PC-9 (cell line): ENCODE results near the gene CAT. TPM values are rescaled to one million over a fixed set of nuclear protein-coding genes. Genes with fewer than 3 reads are reported as not detected.
A peak's percentile ranks its signal among the peaks of the same experiment; 100 is the strongest.

Source experiments
- BruUV-seq: library from RNA; stranded (reverse); fragments of 400-500 nt; replicated peaks from 2 replicates; lab custom pipeline; 2021; lab: Mats Ljungman, UMichigan
- CTCF ChIA-PET: fragments of 300-600 bp; sonication (Branson Sonifier 250); formaldehyde crosslinking; loops from one replicate; lab custom pipeline; 2022; ENCODE audit warnings: antibody characterized with exemption; lab: Charles Lee
- POLR2A ChIA-PET: fragments of 300-600 bp; sonication (Branson Sonifier 250); formaldehyde crosslinking; loops from one replicate; lab custom pipeline; 2022; ENCODE audit warnings: antibody characterized with exemption; ENCODE audit not compliant: unreplicated experiment; lab: Charles Lee
- DNase-seq, 2 experiments: peaks; one replicate each; pipeline versions ENCODE4 v3.0.0 to v3.0.0-alpha.2; 2015 to 2022; ENCODE audit warnings: mixed read lengths in 1 of 2
- H2AFZ ChIP-seq: fragments of 200-600 bp; sonication (generic); 2 replicates; pipeline ENCODE4 v1.8.1; 2017; ENCODE audit warnings: antibody characterized with exemption
- H3F3A ChIP-seq: fragments of 200-600 bp; sonication (generic); 2 replicates; pipeline ENCODE4 v1.8.1; 2017; ENCODE audit warnings: antibody characterized with exemption, mild to moderate bottlenecking, low read depth; ENCODE audit not compliant: insufficient read depth
- H3K27ac ChIP-seq: fragments of 200-600 bp; sonication (generic); 2 replicates; pipeline ENCODE4 v1.6.1; 2016; ENCODE audit warnings: mixed run types
- H3K27me3 ChIP-seq: fragments of 200-600 bp; sonication (generic); 2 replicates; pipeline ENCODE4 v1.6.1; 2016; ENCODE audit warnings: low read depth, mixed run types; ENCODE audit not compliant: insufficient read depth
- H3K36me3 ChIP-seq: fragments of 200-600 bp; sonication (generic); 2 replicates; pipeline ENCODE4 v1.6.1; 2016; ENCODE audit warnings: low read depth, mixed run types
- H3K4me1 ChIP-seq: fragments of 200-600 bp; sonication (generic); replicated peaks from 2 replicates; pipeline ENCODE4 v1.6.1; 2016; ENCODE audit warnings: mixed run types; ENCODE audit not compliant: insufficient read depth
- H3K4me2 ChIP-seq: fragments of 200-600 bp; sonication (generic); 2 replicates; pipeline ENCODE4 v1.6.1; 2017; ENCODE audit warnings: mixed run types
- H3K4me3 ChIP-seq: fragments of 200-600 bp; sonication (generic); 2 replicates; pipeline ENCODE4 v1.6.1; 2016; ENCODE audit warnings: mixed run types
- H3K79me2 ChIP-seq: fragments of 200-600 bp; sonication (generic); 2 replicates; pipeline ENCODE4 v1.6.1; 2017; ENCODE audit warnings: low read depth, mixed run types
- H3K9me2 ChIP-seq: fragments of 200-600 bp; sonication (generic); 2 replicates; pipeline ENCODE4 v1.8.1; 2017; ENCODE audit warnings: mild to moderate bottlenecking; ENCODE audit not compliant: insufficient read depth
- H3K9me3 ChIP-seq: fragments of 200-600 bp; sonication (generic); 2 replicates; pipeline ENCODE4 v1.8.1; 2016; ENCODE audit warnings: low read depth; ENCODE audit not compliant: insufficient read depth
- H4K20me1 ChIP-seq: fragments of 200-600 bp; sonication (generic); 2 replicates; pipeline ENCODE4 v1.8.1; 2017; ENCODE audit not compliant: insufficient read depth
- CTCF ChIP-seq: fragments of 200-600 bp; sonication (generic); conservative IDR thresholded peaks from 2 replicates; pipeline ENCODE4 v1.6.1; 2017; ENCODE audit warnings: mixed run types, antibody characterized with exemption, mild to moderate bottlenecking, moderate library complexity
- EZH2 ChIP-seq: fragments of 200-600 bp; sonication (generic); IDR thresholded peaks from 2 replicates; pipeline ENCODE4 v1.8.0; 2017; ENCODE audit warnings: antibody characterized with exemption, low read depth
- intact Hi-C: fragments of 100-400 bp; cut with micrococcal nuclease; formaldehyde crosslinking; loops from one replicate; pipeline ENCODE4 v1.10.0; 2022; ENCODE audit not compliant: unreplicated experiment
- total RNA-seq: library from RNA; stranded (reverse); gene quantifications from 2 replicates; pipeline ENCODE4 v1.2.3, GENCODE V29; 2021

CAT gene
- total RNA-seq, 1 experiment from 2014 or later, result 63.4 TPM

DNA sequence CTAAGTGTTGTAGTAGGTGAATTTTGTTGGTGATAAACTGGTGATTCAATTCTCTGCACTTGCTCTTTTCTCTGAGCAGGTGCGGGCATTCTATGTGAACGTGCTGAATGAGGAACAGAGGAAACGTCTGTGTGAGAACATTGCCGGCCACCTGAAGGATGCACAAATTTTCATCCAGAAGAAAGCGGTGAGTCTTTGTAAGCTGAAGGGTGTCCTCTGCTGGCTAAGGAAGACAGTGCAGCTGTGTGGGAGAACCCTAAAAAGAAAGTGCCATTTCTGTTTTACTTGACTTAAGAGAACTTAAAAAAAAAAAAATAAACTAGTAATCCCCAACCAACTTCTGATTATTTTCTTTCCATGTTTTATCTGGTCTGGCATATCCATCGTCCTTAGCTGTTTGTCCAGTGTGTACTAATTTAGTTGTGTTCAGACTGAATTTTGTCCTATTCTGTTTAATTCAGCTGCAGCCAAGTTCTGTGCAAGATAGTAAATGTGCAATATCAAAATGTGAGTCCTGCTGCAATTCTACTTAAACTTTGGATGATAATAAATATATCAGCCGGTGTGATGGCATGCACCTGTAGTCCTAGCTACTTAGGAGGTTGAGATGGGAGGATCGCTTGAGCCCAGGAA, 29.6 kb downstream of the CAT start:
- intact Hi-C loops, result loop anchor here (1.0 to 5.0 kb wide), 4 partner anchors 102 to 321 kb away; partner anchors contain the start of gene ABTB2
- Histone ChIP-seq H3K9me2 (no peaks in the 10 kb centered on the region), H3K27me3 (no peaks in the 10 kb centered on the region), H3K9me3 (peaks cover 15% of the 10 kb centered on the region), H3K79me2 (no peaks in the 10 kb centered on the region), H3K27ac (no peak overlapping the region), H3K4me3 (no peak overlapping the region), H3K4me2 (no peak overlapping the region), H2AFZ (no peak overlapping the region), H4K20me1 (no peaks in the 10 kb centered on the region), H3K36me3 (peaks cover 34% of the 10 kb centered on the region), H3F3A (peaks cover 15% of the 10 kb centered on the region), H3K4me1 (no peaks in the 10 kb centered on the region)
- peak; percentile 46 to 55 for DNase-seq
- ChIA-PET POLR2A (interaction anchor here (0.6 to 0.7 kb wide), 3 partner anchors 102 to 381 kb away, joined by 6 to 10 read pairs (median 7); no protein-coding TSS in a partner anchor), CTCF (interaction anchor here (0.8 to 2.5 kb wide), 6 partner anchors 20 to 165 kb away, joined by 3 to 23 read pairs (median 8); no protein-coding TSS in a partner anchor)
- TF ChIP-seq CTCF, result peak; percentile 91
- no peak for TF ChIP-seq EZH2
- no TSS peak for BruUV-seq

DNA sequence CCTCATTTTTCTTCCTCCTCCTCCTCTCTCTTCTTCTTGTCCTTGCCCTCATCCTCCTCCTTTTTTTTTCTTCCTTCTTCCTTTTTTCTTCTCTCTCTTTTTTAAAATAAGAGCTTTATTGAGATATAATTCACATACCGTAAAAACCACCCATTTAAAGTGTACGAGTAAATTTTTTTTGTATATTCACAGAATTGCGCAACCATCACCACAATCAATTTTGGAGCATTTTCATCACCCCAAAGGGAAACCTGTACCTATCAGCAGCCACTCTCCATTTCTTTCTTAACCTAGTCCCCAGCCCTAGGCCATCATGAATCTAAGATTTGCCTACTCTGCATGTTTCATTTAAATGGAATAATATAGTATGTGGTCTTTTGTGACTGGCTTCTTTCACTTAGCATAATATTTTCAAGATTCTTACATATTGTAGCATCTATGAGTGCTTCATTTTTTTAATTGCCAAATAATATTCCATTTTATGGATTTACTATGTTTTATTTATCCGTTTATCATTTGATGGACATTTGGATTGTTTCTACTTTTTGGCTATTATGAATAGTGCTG, 35.0 kb downstream of the CAT start:
- Histone ChIP-seq H2AFZ (no peak overlapping the region), H3K9me3 (no peaks in the 10 kb centered on the region), H3K36me3 (peaks cover 8% of the 10 kb centered on the region; the same call in 1 of the 2 replicates), H3K4me2 (no peak overlapping the region), H3K4me1 (peaks cover 6% of the 10 kb centered on the region; the same call in 1 of the 2 replicates), H3K27ac (no peak overlapping the region), H3K27me3 (no peaks in the 10 kb centered on the region), H3K79me2 (no peaks in the 10 kb centered on the region), H3K9me2 (no peaks in the 10 kb centered on the region), H4K20me1 (no peaks in the 10 kb centered on the region), H3F3A (peaks cover 18% of the 10 kb centered on the region), H3K4me3 (no peak overlapping the region)
- BruUV-seq, result no TSS peak
- intact Hi-C loops, result no loop called here
- no peak for DNase-seq
- TF ChIP-seq CTCF (no peak), EZH2 (no peak)
- CTCF ChIA-PET, result no interaction called here
- POLR2A ChIA-PET, result interaction anchor here (0.6 kb wide), 1 partner anchor 171 kb away, joined by 3 read pairs; no protein-coding TSS in a partner anchor

DNA sequence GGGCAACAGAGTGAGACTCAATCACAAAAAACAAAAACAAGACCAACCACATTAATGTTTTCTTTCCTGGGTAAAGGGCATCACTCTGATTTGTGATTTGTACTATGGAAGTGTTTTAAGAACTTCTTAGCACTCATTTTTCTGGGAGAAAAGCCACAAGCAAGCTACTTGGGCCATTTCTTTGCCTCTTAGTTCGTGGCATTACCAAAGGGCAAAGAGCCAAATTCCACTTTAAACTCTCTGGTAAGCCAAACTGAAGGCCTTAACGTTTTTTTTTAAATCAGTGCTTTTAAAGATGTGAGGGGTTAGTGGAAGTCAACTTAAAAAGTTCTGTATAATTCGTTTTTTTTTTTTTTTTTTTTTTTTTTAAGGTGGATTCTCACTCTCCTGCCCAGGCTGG, 36.9 kb downstream of the CAT start:
- no TSS peak for BruUV-seq
- Histone ChIP-seq H3K27me3 (no peaks in the 10 kb centered on the region), H2AFZ (no peak overlapping the region), H4K20me1 (no peaks in the 10 kb centered on the region), H3K4me3 (no peak overlapping the region), H3F3A (peaks cover 18% of the 10 kb centered on the region), H3K9me3 (no peaks in the 10 kb centered on the region), H3K4me2 (no peak overlapping the region), H3K79me2 (no peaks in the 10 kb centered on the region), H3K36me3 (peaks cover 8% of the 10 kb centered on the region; the same call in 1 of the 2 replicates), H3K4me1 (peaks cover 6% of the 10 kb centered on the region; the same call in 1 of the 2 replicates), H3K9me2 (no peaks in the 10 kb centered on the region), H3K27ac (no peak overlapping the region)
- POLR2A ChIA-PET, result no interaction called here
- no peak for TF ChIP-seq EZH2
- no peak for TF ChIP-seq CTCF
- intact Hi-C loops, result no loop called here
- DNase-seq, result no peak
- CTCF ChIA-PET, result no interaction called here
